Stomach (tissue), 4 donors: ENCODE measurements around the gene TAS2R8.

Experiments used
- POLR2A ChIP-seq, 4 donors: fragments of 450-650 bp; IDR thresholded peaks; one replicate each; pipeline ENCODE4 v1.6.1; 2016; ENCODE audit warnings: antibody characterized with exemption in 4 of 4, control low read depth in 2 of 4, mild to moderate bottlenecking in 1 of 4, moderate library complexity in 1 of 4
- TF ChIP-seq, protein P1 (sequence below), 7 experiments: fragments of 450-650 bp in 4 of 7; fragments of 200-600 bp in 3 of 7; sonication (generic) in 3 of 7; IDR thresholded peaks; one replicate each; pipeline ENCODE4 v1.5.1; 2016 to 2019; ENCODE audit warnings: antibody characterized with exemption in 7 of 7, control low read depth in 2 of 7, mild to moderate bottlenecking in 1 of 7

DNA sequence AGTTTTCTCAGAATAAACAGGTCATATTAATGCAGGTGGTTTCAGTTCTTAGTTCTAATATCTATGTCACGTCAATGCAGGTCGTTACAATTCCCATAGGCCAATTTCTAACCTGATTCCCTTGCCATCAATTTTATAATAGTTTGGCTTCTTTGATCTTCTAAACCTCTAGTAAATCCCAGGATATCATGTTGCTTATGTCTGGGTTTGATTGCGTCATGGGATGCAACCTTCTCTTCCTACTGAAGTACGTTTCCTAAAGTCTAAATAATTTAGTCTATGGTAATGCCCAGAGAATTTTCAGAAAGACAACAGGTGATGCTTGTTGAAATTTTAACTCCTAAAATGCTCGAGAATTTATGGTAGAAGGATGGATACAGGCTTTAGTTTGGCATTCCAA lies 23.8 kb downstream of the TAS2R8 start:
- no peak for TF ChIP-seq POLR2A (IDR thresholded peaks at IDR 0.05)
- TF ChIP-seq, protein P1, sequence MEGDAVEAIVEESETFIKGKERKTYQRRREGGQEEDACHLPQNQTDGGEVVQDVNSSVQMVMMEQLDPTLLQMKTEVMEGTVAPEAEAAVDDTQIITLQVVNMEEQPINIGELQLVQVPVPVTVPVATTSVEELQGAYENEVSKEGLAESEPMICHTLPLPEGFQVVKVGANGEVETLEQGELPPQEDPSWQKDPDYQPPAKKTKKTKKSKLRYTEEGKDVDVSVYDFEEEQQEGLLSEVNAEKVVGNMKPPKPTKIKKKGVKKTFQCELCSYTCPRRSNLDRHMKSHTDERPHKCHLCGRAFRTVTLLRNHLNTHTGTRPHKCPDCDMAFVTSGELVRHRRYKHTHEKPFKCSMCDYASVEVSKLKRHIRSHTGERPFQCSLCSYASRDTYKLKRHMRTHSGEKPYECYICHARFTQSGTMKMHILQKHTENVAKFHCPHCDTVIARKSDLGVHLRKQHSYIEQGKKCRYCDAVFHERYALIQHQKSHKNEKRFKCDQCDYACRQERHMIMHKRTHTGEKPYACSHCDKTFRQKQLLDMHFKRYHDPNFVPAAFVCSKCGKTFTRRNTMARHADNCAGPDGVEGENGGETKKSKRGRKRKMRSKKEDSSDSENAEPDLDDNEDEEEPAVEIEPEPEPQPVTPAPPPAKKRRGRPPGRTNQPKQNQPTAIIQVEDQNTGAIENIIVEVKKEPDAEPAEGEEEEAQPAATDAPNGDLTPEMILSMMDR (IDR thresholded peaks at IDR 0.05): no peak
